ENCODE data around the gene PDAP1. TPM values are rescaled to one million over a fixed set of nuclear protein-coding genes. Genes with fewer than 3 reads are reported as not detected.
A peak's percentile ranks its signal among the peaks of the same experiment; 100 is the strongest.
"Not testable (repeated sequence)": the region's sequence is repeated elsewhere in the genome, so short reads cannot be mapped to it uniquely, and the experiment has no call there.

PDAP1 gene
- total RNA-seq, 4 donors from 2014 or later = 65.4 to 107 (median 68.8) TPM

- 84 to 88% methylated on average over 18 to 29 of the region's 29 CpGs for WGBS, 2 donors
- Histone ChIP-seq H3K27me3 (no peaks in the 10 kb centered on the region), H3K27ac (no peak overlapping the region), H3K9me3 (no peaks in the 10 kb centered on the region), H3K4me3 (no peak overlapping the region), H3K36me3 (peaks cover 4 to 99% (median 35%) of the 10 kb centered on the region in 3 donors), H3K4me1 (peaks cover 0 to 9% (median 0%) of the 10 kb centered on the region in 4 donors)
- no peak for DNase-seq (ENCODE audit: low spot score in 2 of 2)
- TF ChIP-seq POLR2A (IDR thresholded peaks at IDR 0.05) (no peak), CTCF (IDR thresholded peaks at IDR 0.05) (no peak), EP300 (IDR thresholded peaks at IDR 0.05) (no peak)
Observed at GRCh38 chr7:99419323-99420021, 11.1 kb upstream of the PDAP1 start.

GRCh38 chr7:99418260-99418659 lies 9.9 kb upstream of the PDAP1 start:
- no peak for DNase-seq (ENCODE audit: low spot score in 2 of 2)
- no peak for TF ChIP-seq POLR2A (IDR thresholded peaks at IDR 0.05)
- no peak for TF ChIP-seq EP300 (IDR thresholded peaks at IDR 0.05)
- TF ChIP-seq CTCF (IDR thresholded peaks at IDR 0.05) = no peak
- Histone ChIP-seq H3K4me3 (no peak overlapping the region), H3K9me3 (no peaks in the 10 kb centered on the region), H3K27ac (no peak overlapping the region), H3K27me3 (no peaks in the 10 kb centered on the region), H3K4me1 (peaks cover 0 to 9% (median 0%) of the 10 kb centered on the region in 4 donors), H3K36me3 (peaks cover 4 to 99% (median 35%) of the 10 kb centered on the region in 3 donors)
- 83 to 87% methylated on average over 9 of the region's 9 CpGs for WGBS, 2 donors

- H3K27me3 ChIP-seq, H3K27ac ChIP-seq, H3K9me3 ChIP-seq, H3K4me3 ChIP-seq: not testable (repeated sequence)
- peak; percentile 39 to 59 for DNase-seq (ENCODE audit: low spot score in 2 of 2)
- peaks cover 4 to 99% (median 44%) of the 10 kb centered on the region in 3 donors for H3K36me3 ChIP-seq
- 49% methylated on average over 17 of the region's 17 CpGs for WGBS, 2 donors
- H3K4me1 ChIP-seq = peaks cover 0 to 17% (median 0%) of the 10 kb centered on the region in 4 donors
- peak; percentile 53 to 66 (median 61) for TF ChIP-seq CTCF (IDR thresholded peaks at IDR 0.05)
Observed at GRCh38 chr7:99415513-99416127, 7.2 kb upstream of the PDAP1 start.

GRCh38 chr7:99410635-99411034 lies 2.2 kb upstream of the PDAP1 start:
- peaks cover 0 to 55% (median 10%) of the 10 kb centered on the region in 3 donors for H3K36me3 ChIP-seq
- WGBS, 2 donors = 84 to 93% methylated on average over 2 of the region's 2 CpGs
- H3K4me3 ChIP-seq = no peak overlapping the region
- H3K4me1 ChIP-seq = peaks cover 0 to 51% (median 27%) of the 10 kb centered on the region in 4 donors
- peak overlapping the region in 1 of 4 donors; percentile 95 for H3K27ac ChIP-seq
- DNase-seq (ENCODE audit: low spot score in 2 of 2) = no peak
- no peaks in the 10 kb centered on the region for H3K9me3 ChIP-seq
- TF ChIP-seq POLR2A (IDR thresholded peaks at IDR 0.05) (no peak), EP300 (IDR thresholded peaks at IDR 0.05) (no peak), CTCF (IDR thresholded peaks at IDR 0.05) (no peak)
- no peaks in the 10 kb centered on the region for H3K27me3 ChIP-seq

- Histone ChIP-seq H3K4me1 (peaks cover 0 to 51% (median 31%) of the 10 kb centered on the region in 4 donors), H3K4me3 (peak overlapping the region; percentile 74 to 100 (median 95)), H3K27ac (peak overlapping the region in 3 of 4 donors; percentile 95 to 96 (median 95)), H3K9me3 (no peaks in the 10 kb centered on the region), H3K36me3 (peaks cover 0 to 49% (median 10%) of the 10 kb centered on the region in 3 donors), H3K27me3 (no peaks in the 10 kb centered on the region)
- no peak for DNase-seq (ENCODE audit: low spot score in 2 of 2)
- TF ChIP-seq CTCF (IDR thresholded peaks at IDR 0.05) (no peak), EP300 (IDR thresholded peaks at IDR 0.05) (no peak), POLR2A (IDR thresholded peaks at IDR 0.05) (no peak)
- WGBS, 2 donors = 45 to 47% methylated on average over 3 of the region's 3 CpGs
Observed at GRCh38 chr7:99409806-99410205, 1.4 kb upstream of the PDAP1 start.

Measured in tibial nerve (tissue), 4 donors.